Measurements from ENCODE around the gene PLCB2.

Gene PLCB2

DNA sequence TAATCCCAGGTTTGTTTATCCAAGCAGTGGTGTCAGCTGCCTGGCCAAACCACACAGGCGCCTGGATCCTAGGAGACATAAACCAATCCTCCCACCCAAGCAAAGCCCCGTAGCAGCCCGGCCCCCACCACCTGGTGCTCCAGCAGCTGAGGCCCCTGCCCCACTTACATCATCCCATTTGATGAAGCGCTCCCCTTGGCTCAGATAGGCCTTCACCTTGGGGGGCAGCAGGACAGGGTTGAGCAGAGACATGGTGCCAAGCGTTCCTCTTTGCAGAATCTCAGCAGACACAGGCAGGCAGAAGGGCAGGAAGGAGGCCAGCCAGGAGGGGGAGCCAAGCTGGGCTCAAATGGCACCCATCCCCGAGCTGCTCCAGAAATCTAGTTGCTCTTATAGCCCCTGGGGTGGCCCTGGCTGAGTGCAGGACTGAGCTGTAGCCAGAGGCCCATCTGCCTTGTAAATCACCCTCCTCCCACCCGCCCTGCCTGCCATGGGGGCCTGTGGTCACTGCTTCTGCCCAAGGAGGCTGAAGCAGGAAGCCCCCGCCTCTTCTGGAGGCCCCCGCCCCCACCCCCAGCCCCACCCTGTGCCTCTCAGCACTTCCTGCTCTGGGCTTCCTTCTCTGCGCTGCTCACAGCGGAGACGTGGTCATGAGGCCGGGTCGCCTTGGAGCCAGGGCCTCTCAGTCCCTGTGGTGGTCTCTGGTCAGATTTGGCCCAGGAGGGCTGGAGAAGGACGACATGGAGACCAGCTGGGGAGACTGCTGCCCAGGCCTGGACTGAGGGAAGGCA is at the start of gene PLCB2:
PLCB2 (minus strand) TSS at position 515 of the 791 bp plus-strand sequence; CDS start at position 252, 263 bp downstream.
- H3K4me2 ChIP-seq (ENCODE audit: insufficient read depth, low read length) = peak within 1 kb of the TSS; percentile 78
- peaks cover 35% of the 10 kb centered on the region for H3K4me1 ChIP-seq (ENCODE audit: insufficient read depth, low read length)
- no peaks in the 10 kb centered on the region for H3K27me3 ChIP-seq (ENCODE audit: insufficient read depth, low read length, poor library complexity)
- H3K9ac ChIP-seq (ENCODE audit: low read depth, low read length) = peak within 1 kb of the TSS; percentile 85
- H2AFZ ChIP-seq (ENCODE audit: low read depth, low read length) = peak within 1 kb of the TSS; percentile 67
- peak; percentile 70 for DNase-seq
- ATAC-seq (ENCODE audit: insufficient read depth, low read depth) = peak; percentile 83
- peak within 1 kb of the TSS; percentile 18 to 72; a peak in 3 of 4 replicates for H3K4me3 ChIP-seq (ENCODE audit: low read depth in 1 of 2, low read length in 2 of 2)
- H3K9me3 ChIP-seq (ENCODE audit: insufficient read depth, low read length, severe bottlenecking) = no peaks in the 10 kb centered on the region
- H3K79me2 ChIP-seq (ENCODE audit: insufficient read depth, low read length) = peaks cover 4% of the 10 kb centered on the region; the same call in 1 of the 2 replicates
- TF ChIP-seq EZH2 (IDR thresholded peaks at IDR 0.05; ENCODE audit: borderline replicate concordance, low read depth, low read length, severe bottlenecking) = no peak
- TF ChIP-seq, protein P1, sequence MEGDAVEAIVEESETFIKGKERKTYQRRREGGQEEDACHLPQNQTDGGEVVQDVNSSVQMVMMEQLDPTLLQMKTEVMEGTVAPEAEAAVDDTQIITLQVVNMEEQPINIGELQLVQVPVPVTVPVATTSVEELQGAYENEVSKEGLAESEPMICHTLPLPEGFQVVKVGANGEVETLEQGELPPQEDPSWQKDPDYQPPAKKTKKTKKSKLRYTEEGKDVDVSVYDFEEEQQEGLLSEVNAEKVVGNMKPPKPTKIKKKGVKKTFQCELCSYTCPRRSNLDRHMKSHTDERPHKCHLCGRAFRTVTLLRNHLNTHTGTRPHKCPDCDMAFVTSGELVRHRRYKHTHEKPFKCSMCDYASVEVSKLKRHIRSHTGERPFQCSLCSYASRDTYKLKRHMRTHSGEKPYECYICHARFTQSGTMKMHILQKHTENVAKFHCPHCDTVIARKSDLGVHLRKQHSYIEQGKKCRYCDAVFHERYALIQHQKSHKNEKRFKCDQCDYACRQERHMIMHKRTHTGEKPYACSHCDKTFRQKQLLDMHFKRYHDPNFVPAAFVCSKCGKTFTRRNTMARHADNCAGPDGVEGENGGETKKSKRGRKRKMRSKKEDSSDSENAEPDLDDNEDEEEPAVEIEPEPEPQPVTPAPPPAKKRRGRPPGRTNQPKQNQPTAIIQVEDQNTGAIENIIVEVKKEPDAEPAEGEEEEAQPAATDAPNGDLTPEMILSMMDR (IDR thresholded peaks at IDR 0.05; ENCODE audit: borderline replicate concordance, extremely low read depth, low read length, poor library complexity, severe bottlenecking) = peak; percentile 66
- peak within 1 kb of the TSS; percentile 100 for H3K27ac ChIP-seq (ENCODE audit: low read length)
- no peaks in the 10 kb centered on the region for H4K20me1 ChIP-seq (ENCODE audit: insufficient read depth, low read length)
- peaks cover 5% of the 10 kb centered on the region; the same call in 1 of the 2 replicates for H3K36me3 ChIP-seq (ENCODE audit: insufficient read depth, low read length)

DNA sequence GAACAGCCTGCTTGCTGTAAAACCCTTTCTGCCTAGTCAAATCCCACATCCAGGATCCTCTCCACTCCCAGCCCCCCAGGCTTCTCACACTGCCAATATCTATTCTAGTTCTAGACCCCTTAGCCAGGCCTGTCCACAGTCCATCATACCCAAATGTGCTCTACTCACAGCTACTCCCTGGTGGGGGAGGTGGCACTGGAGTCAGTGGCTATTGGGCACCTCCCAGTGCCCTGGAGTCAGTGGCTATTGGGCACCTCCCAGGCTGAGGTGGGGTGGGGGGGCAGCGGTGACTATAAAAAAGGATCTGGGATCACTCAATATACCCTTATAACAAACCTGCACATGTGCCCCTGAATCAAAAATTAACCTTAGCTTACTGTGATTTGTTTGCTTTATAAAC is 49.5 kb upstream of the PLCB2 start:
- Histone ChIP-seq H4K20me1 (ENCODE audit: insufficient read depth, low read length) (no peaks in the 10 kb centered on the region), H3K4me1 (ENCODE audit: insufficient read depth, low read length) (peaks cover 19% of the 10 kb centered on the region), H3K27ac (ENCODE audit: low read length) (no peak overlapping the region), H3K4me3 (ENCODE audit: low read depth in 1 of 2, low read length in 2 of 2) (peak overlapping the region; percentile 37 to 76; a peak in 3 of 4 replicates), H3K79me2 (ENCODE audit: insufficient read depth, low read length) (no peaks in the 10 kb centered on the region), H3K27me3 (ENCODE audit: insufficient read depth, low read length, poor library complexity) (no peaks in the 10 kb centered on the region), H2AFZ (ENCODE audit: low read depth, low read length) (peak overlapping the region; percentile 93; the same call in 1 of the 2 replicates), H3K4me2 (ENCODE audit: insufficient read depth, low read length) (peak overlapping the region; percentile 96), H3K36me3 (ENCODE audit: insufficient read depth, low read length) (no peaks in the 10 kb centered on the region), H3K9ac (ENCODE audit: low read depth, low read length) (peak overlapping the region; percentile 62; the same call in 1 of the 2 replicates), H3K9me3 (ENCODE audit: insufficient read depth, low read length, severe bottlenecking) (no peaks in the 10 kb centered on the region)
- no peak for ATAC-seq (ENCODE audit: insufficient read depth, low read depth)
- no peak for TF ChIP-seq EZH2 (IDR thresholded peaks at IDR 0.05; ENCODE audit: borderline replicate concordance, low read depth, low read length, severe bottlenecking)
- TF ChIP-seq, protein P1 (IDR thresholded peaks at IDR 0.05; ENCODE audit: borderline replicate concordance, extremely low read depth, low read length, poor library complexity, severe bottlenecking) = no peak
- no peak for DNase-seq

DNA sequence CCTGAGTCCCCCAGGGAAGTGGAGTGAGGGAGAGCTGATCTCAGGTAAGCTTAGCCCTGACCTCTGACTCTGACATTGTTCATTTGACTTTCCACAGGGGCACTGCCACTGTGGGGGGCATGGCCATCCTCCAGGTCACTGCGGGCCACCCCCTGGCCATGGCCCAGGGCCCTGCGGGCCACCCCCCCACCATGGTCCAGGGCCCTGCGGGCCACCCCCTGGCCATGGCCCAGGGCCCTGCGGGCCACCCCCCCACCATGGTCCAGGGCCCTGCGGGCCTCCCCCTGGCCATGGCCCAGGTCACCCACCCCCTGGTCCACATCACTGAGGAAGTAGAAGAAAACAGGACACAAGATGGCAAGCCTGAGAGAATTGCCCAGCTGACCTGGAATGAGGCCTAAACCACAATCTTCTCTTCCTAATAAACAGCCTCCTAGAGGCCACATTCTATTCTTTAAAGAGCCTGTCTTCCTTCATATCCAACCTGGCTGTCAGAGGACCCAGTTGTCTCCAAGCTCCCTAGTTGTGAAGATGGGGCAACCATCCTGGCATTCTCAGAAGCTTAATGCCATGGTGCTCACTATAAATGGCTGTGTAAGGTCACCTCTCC is 48.3 kb upstream of the PLCB2 start:
- H3K27me3 ChIP-seq (ENCODE audit: insufficient read depth, low read length, poor library complexity) = no peaks in the 10 kb centered on the region
- DNase-seq (no peak), ATAC-seq (ENCODE audit: insufficient read depth, low read depth) (no peak)
- H3K4me1 ChIP-seq (ENCODE audit: insufficient read depth, low read length) = peaks cover 19% of the 10 kb centered on the region
- H3K79me2 ChIP-seq (ENCODE audit: insufficient read depth, low read length) = no peaks in the 10 kb centered on the region
- no peak overlapping the region for H3K4me3 ChIP-seq (ENCODE audit: low read depth in 1 of 2, low read length in 2 of 2)
- no peaks in the 10 kb centered on the region for H4K20me1 ChIP-seq (ENCODE audit: insufficient read depth, low read length)
- no peaks in the 10 kb centered on the region for H3K36me3 ChIP-seq (ENCODE audit: insufficient read depth, low read length)
- H3K27ac ChIP-seq (ENCODE audit: low read length) = no peak overlapping the region
- no peaks in the 10 kb centered on the region for H3K9me3 ChIP-seq (ENCODE audit: insufficient read depth, low read length, severe bottlenecking)
- no peak overlapping the region for H3K4me2 ChIP-seq (ENCODE audit: insufficient read depth, low read length)
- TF ChIP-seq EZH2 (IDR thresholded peaks at IDR 0.05; ENCODE audit: borderline replicate concordance, low read depth, low read length, severe bottlenecking) = no peak
- TF ChIP-seq, protein P1 (IDR thresholded peaks at IDR 0.05; ENCODE audit: borderline replicate concordance, extremely low read depth, low read length, poor library complexity, severe bottlenecking) = no peak
- no peak overlapping the region for H2AFZ ChIP-seq (ENCODE audit: low read depth, low read length)
- no peak overlapping the region for H3K9ac ChIP-seq (ENCODE audit: low read depth, low read length)
